Measurements from ENCODE around the gene SPINT3. TPM values are rescaled to one million over a fixed set of nuclear protein-coding genes. Genes with fewer than 3 reads are reported as not detected.

Gene SPINT3
- total and polyA plus RNA-seq, 7 donors, result not detected

DNA sequence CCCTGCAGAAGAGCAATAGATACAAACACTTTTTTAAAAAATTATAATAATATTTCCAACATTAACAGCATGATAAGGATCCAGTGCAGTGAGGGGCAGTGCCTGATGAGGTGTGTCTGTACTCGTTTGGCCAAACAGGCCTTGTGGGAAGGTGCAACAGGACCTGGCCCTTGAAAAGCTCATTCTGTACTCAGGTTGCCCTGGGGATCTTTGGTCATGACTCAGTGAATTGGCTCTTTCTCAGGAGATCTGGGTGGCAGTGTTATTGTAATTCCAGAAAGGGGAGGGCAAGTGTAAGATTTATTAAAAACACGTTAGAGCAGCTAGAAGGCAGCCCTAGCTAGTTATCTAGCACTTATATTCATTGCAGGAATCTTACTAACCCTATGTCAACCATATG is 2.9 kb upstream of the SPINT3 start:
- intact Hi-C loops (cut with DNase I), result no loop called here
- no peak overlapping the region for H3K4me3 ChIP-seq
- WGBS, 3 donors, result 44 to 60% (median 48%) methylated on average over 2 of the region's 2 CpGs

DNA sequence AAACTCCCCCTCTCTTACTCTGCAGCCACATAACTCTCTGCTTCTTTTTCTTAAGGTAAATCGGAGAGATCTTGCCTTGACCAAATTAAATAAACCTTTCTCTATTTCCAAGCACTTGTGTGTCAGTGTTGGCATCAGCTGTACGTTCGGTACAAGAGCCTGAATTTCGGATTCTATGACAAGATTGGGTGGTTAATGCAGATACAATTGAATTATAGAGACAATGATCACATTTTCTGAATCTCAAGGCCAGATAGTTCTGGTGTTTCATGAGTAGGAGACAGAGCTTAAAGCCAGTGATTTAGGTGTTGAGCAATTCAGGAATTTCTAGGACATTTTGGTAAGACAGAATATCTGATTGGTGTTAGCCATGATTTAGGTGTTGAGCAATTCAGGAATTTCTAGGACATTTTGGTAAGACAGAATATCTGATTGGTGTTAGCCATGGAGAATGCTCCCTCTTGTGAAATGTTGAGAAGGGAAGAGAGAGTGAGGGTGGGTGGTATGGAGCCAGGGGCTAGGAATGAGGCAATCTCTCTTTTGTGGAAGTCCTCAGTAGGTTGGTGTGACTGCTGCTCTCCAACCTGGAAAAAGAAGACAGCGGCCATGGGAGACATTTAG is 5.1 kb downstream of the SPINT3 start:
- H3K36me3 ChIP-seq (ENCODE audit: insufficient read depth in 1 of 2, low read depth in 1 of 2), result no peaks in the 10 kb centered on the region
- TF ChIP-seq CTCF (IDR thresholded peaks at IDR 0.05), result no peak
- H3K4me3 ChIP-seq, result no peak overlapping the region
- no peaks in the 10 kb centered on the region for H3K4me1 ChIP-seq
- H3K27me3 ChIP-seq (ENCODE audit: insufficient read depth in 3 of 3, low read length in 2 of 3), result peaks cover 0 to 20% (median 0%) of the 10 kb centered on the region in 3 donors
- DNase-seq (no peak), ATAC-seq (no peak)
- no peaks in the 10 kb centered on the region for H3K9me3 ChIP-seq
- intact Hi-C loops (cut with DNase I), result no loop called here
- H3K27ac ChIP-seq, result no peak overlapping the region
- 74 to 80% (median 79%) methylated on average over 5 of the region's 5 CpGs for WGBS, 3 donors

More for the DNA sequence above, 2.9 kb upstream of the SPINT3 start:
- ATAC-seq (no peak), DNase-seq (no peak)
- H3K9me3 ChIP-seq, result no peaks in the 10 kb centered on the region
- no peak overlapping the region for H3K27ac ChIP-seq
- TF ChIP-seq CTCF (IDR thresholded peaks at IDR 0.05), result no peak
- H3K4me1 ChIP-seq, result no peaks in the 10 kb centered on the region
- H3K27me3 ChIP-seq (ENCODE audit: insufficient read depth in 3 of 3, low read length in 2 of 3), result peaks cover 0 to 14% (median 4%) of the 10 kb centered on the region in 3 donors
- no peaks in the 10 kb centered on the region for H3K36me3 ChIP-seq (ENCODE audit: insufficient read depth in 1 of 2, low read depth in 1 of 2)

DNA sequence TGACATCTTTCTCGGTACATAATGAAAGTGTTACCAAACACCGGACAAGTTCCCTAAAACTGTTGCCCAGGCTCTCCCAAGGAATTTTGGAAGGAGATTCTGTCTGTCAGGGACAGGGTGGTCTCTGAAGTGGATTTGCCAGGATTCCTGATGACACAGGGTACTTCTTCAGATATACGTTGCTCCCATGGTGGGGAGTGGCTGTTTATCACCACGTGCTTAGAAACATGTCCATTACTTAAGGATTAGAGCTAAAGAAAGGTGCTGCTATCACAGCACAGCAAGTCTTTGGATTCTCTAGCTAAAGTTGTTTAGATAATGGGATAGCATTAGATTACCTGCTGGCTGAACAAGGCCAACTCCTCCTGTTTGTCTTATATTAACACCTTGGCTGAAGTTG is 6.3 kb downstream of the SPINT3 start:
- no peak overlapping the region for H3K4me3 ChIP-seq
- ATAC-seq (no peak), DNase-seq (no peak)
- no peaks in the 10 kb centered on the region for H3K4me1 ChIP-seq
- 67 to 78% (median 78%) methylated on average over 4 of the region's 4 CpGs for WGBS, 3 donors
- no peak overlapping the region for H3K27ac ChIP-seq
- no peaks in the 10 kb centered on the region for H3K9me3 ChIP-seq
- no peak for TF ChIP-seq CTCF (IDR thresholded peaks at IDR 0.05)
- intact Hi-C loops (cut with DNase I), result no loop called here
- peaks cover 0 to 31% (median 0%) of the 10 kb centered on the region in 3 donors for H3K27me3 ChIP-seq (ENCODE audit: insufficient read depth in 3 of 3, low read length in 2 of 3)
- H3K36me3 ChIP-seq (ENCODE audit: insufficient read depth in 1 of 2, low read depth in 1 of 2), result no peaks in the 10 kb centered on the region

DNA sequence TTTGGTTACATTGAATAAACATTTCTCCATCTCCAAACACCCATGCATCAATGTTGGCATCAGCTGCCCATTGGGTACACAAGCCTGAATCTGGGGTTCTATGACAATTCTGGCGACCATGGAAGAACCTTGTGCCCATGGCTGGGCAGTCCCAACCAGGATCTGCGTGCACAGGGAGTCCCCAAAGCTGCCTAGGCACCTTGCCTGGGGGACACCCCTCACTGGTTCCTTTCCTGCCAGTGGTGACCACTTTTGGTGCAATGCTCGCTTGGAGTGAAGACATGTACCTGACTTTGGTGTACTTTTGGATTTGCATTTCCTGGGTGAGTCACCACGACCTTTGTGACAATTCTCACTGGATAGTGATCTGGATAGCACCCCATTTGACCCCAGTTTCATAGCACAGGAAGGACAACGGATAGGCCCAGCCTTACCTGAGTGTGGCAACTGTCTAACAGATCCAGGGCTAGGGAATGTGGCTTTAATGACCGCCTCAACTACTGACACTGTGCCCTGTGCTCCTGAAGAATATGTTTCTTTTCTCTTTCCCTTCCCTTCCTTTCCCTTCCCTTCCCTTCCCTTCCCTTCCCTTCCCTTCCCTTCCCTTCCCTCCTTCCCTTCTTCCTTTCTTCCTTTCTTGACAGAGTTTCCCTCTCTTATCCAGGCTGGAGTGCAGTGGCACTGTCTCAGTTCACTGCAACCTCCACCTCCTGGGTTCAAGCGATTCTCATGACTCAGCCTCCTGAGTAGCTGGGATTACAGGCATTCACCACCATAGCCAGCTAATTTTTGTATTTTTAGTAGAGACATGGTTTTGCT is 7.1 kb downstream of the SPINT3 start:
- intact Hi-C loops (cut with DNase I), result no loop called here
- ATAC-seq, result no peak
- WGBS, 3 donors, result 65 to 73% (median 67%) methylated on average over 7 of the region's 7 CpGs

More for the DNA sequence above, 7.1 kb downstream of the SPINT3 start:
- no peak overlapping the region for H3K4me3 ChIP-seq
- peaks cover 0 to 34% (median 0%) of the 10 kb centered on the region in 3 donors for H3K27me3 ChIP-seq (ENCODE audit: insufficient read depth in 3 of 3, low read length in 2 of 3)
- H3K27ac ChIP-seq, result no peak overlapping the region
- DNase-seq, result no peak
- no peak for TF ChIP-seq CTCF (IDR thresholded peaks at IDR 0.05)
- H3K9me3 ChIP-seq, result no peaks in the 10 kb centered on the region
- H3K36me3 ChIP-seq (ENCODE audit: insufficient read depth in 1 of 2, low read depth in 1 of 2), result no peaks in the 10 kb centered on the region
- no peaks in the 10 kb centered on the region for H3K4me1 ChIP-seq
